Colon (tissue), 2 donors: ENCODE results near the gene ADAR.
A peak's percentile ranks its signal among the peaks of the same experiment; 100 is the strongest.
"Not testable (repeated sequence)": the region's sequence is repeated elsewhere in the genome, so short reads cannot be mapped to it uniquely, and the experiment has no call there.

Experiments
- FAIRE-seq: peaks from 2 replicates; lab custom pipeline; 2012; peaks lifted over from hg19 to GRCh38; lab: Jason Lieb, UNC
- donor health status: control.
- donor health status: control.

The ADAR gene

GRCh38 chr1:154607609-154608396 is at the start of gene ADAR:
ADAR (minus strand) TSS chr1:154608186; CDS start chr1:154608006, 180 bp downstream.
- no peak for FAIRE-seq

DNA sequence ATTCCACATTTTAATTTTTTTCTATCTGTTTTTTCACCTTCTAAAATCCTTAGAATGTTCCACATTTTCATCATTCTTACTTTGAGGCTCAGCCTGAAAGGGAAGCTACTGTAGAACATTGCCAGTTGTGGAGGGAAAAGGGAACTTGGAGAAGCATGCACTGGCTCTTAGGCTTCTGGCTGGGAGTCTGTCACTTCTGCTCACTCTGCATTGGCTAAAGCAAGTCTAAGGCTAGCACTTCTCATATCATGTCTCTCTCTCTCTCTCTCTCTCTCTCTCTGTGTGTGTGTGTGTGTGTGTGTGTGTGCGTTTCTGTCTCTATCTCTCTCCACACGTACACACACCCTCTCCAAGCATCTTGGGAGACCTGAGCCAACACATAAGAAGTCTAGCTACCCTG is 49.6 kb upstream of the ADAR start:
- no peak for FAIRE-seq

- no peak for FAIRE-seq
Measured at GRCh38 chr1:154652893-154653292, 44.9 kb upstream of the ADAR start.

DNA sequence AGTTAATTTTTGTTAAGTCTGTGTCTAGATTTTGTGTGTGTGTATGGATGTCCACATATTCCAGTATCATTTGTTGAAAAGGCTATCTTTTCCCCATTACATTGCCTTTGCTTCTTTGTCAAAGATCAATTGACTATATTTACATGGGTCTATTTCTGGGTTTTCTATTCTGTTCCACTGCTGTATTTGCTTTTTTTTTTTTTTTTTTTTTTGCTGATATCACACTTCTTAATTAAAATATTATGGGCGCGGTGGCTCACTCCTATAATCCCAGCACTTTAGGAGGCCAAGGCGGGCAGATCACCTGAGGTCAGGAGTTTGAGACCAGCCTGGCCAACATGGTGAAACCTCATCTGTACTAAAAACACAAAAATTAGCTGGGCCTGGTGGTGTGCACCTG is 36.7 kb upstream of the ADAR start:
- FAIRE-seq: not testable (repeated sequence)

DNA sequence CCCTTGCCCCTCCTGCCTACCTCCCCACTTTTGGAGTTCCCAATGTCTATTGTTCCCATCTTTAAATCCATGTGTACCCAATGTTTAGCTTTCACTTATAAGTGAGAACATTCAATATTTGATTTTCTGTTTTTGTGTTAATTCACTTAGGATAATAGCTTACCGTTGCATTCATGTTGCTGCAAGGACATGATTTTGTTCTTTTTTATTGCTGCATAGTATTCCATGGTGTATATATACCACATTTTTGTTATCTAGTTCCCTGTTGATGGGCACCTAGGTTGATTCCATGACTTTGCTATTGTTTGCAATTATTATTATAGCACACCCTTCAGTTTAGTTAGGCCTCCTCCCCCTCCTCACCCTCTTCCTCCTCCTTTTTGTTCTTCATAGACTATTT is 33.5 kb upstream of the ADAR start:
- FAIRE-seq: no peak

DNA sequence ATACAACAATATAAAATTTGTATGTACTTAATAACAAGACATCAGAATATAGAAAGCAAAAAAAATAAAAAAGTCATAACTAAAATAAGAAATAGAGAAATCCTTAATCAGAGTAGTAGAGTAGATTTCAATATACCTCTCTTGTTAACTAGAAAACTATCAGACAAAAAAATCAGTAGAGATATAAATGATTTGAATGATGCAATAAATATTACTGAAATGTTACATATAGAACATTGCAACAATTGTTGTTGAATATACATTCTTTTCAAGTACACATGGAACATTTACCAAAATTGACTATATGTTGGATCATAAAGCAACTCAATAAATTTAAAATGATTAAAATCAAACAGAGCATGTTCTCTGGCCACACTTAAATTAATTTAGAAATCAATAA is 31.9 kb upstream of the ADAR start:
- FAIRE-seq: peak; percentile 24

- FAIRE-seq: no peak
Measured at GRCh38 chr1:154635171-154635570, 27.2 kb upstream of the ADAR start.

DNA sequence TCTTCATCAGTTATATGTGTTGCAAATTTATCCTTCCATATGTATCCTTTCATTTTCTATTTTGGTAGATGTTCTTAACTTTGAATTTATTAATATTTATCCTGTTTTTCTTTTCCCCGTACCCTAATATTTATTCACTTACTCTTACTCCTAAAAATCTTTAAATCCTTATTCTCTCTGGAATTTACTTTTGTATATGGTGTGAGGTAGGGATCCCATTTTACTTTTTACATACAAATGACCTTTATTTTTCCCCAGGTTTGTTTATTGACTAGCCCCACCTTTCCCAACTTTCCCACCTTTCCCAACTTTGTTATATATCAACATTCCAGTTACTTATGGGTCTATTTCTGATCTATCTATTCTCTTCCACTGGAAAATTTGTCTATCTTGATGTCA is 21.7 kb upstream of the ADAR start:
- FAIRE-seq: no peak

GRCh38 chr1:154629061-154629674 is 21.2 kb upstream of the ADAR start:
- FAIRE-seq: no peak

- no peak for FAIRE-seq
Measured at GRCh38 chr1:154628121-154628405, 20.1 kb upstream of the ADAR start.

GRCh38 chr1:154627257-154628120 is 19.5 kb upstream of the ADAR start:
- no peak for FAIRE-seq

DNA sequence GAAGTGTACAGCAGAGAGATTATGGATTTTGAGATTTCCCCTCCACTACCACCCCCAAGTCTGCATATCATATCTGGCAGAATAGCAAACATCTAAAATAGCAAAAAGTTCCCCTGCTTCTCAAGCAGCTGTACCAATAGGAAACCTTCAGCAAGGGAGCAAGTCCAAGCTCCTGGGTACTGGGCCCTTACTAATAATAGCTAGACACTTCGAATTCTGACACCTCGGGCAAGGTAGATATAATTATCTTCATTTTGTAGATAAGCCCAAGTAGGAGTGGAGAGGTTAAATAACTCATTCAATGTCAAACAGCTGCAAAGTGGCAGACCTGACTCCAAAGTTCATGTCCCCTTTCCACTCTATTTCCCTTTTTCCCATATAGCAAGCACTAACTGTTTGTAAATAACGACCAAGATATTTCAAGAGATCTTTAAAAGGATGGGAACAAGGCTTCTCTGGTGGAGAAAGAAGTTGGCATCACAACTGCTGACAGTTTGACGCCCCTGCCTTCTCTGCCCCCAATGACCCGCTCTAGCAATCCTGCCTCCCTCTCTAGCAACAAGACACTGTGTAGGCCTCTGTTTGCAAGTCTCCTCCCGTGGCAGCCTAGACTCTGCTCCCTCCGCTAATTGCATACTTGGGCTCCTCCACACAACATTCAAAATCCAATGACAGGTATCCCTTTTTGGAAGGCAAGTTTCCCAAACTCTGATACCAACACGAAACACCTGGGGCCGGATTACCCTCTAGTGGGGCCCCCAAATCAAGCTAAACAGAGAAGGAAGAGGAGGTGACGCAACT is 18.7 kb upstream of the ADAR start:
- no peak for FAIRE-seq

DNA sequence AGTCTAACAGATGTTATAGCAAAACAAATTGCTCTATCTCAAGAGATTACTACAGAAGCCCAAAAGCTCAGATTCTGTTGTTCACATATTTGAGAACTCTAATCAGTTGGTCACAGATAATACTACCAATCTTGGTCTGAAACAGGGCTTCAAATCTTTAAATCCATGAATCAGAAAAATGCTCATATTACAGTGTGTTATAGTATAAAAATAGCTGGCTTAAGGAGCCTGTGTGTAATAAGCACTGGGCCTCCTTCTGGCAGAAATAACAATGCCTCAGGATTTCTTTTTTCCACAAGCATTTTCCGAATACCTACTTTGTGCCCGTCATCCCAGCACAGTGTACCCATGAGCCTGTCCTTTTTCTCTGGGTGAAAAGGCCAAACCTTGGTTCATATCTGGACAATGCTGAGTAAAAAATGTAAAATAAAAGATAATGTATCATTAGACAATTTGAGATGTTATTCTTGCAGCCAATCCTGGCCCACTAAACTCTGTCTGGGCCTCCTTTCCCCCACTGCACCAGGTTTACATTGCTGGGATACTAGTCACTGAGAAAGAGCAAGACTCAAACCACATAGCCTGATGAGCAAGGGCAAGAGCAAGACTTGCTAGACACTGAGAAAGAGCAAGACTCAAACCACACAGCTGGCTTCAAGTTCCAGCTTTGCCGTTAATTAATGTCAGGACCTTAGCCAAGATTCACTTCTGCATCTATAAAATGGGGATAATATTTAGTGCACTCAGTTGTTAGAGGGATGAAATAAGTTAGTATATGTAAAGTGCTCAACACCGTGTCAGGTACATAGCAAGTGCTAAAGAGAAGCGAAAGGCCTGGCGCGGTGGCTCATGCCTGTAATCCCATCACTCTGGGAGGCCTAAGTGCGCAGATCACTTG is 17.0 kb upstream of the ADAR start:
- no peak for FAIRE-seq

DNA sequence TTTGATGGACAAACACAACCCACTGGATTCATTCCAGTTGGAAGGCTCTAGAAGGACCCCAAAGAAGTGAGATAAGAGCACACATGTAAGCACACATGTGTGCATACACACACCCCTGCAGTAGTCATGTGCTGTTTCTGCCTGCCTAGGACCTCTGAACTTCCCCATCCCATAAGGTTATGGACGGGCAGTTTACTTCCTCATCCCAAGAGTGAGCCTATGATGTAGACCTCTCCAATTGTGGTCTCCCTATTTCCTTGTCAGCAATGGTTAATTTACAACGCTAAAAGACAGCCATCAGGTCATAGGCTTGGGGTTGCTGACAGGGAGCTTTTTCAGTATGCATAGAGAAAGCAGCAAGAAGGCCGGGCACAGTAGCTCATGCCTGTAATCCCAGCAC is 15.4 kb upstream of the ADAR start:
- no peak for FAIRE-seq

DNA sequence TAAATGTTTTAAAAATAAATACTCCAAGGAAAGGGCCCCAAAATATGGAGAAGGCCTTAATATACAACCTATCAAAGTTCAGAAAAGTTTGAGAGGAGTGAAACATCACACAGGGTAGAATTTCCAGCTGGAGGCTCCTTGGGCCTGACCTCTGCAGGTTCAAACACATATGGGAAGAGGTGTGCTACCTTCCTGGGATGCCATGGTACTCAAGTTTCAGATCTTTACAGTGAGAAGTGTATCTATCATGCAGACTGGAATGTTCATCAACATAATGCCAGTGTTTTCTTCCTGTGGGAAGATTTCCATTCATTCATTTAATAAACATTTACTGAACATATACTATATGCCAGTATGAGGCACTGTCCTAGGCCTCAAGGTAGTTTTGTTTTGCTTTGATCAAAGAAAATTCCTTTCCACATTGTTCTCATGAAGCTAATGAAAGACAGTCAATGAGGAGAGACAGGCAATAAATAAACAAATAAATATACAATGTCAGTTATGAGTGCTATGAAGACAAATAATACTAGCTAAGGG is 14.6 kb upstream of the ADAR start:
- no peak for FAIRE-seq

- no peak for FAIRE-seq
Measured at GRCh38 chr1:154621875-154622274, 13.9 kb upstream of the ADAR start.

DNA sequence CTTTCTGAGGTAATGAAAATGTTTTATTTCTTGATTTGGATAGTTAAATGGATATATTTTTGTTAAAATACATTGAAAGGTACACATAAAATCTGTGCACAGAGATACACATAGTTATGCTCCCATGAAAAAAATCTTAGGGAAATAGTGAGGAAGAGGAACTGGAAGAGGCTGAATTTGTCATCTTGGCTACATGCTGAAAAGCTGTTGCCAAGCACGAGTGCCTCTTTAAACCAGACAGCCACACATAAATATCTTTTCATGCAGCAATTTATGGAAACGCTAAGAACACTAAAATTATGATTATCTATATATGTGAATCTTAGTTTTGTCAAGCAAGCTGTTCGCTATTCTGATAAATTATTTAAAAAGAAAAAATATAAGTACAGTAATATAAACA is 12.8 kb upstream of the ADAR start:
- no peak for FAIRE-seq

GRCh38 chr1:154619181-154619948 is 11.4 kb upstream of the ADAR start:
- FAIRE-seq: no peak

- FAIRE-seq: no peak
Measured at GRCh38 chr1:154616659-154617345, 8.8 kb upstream of the ADAR start.

DNA sequence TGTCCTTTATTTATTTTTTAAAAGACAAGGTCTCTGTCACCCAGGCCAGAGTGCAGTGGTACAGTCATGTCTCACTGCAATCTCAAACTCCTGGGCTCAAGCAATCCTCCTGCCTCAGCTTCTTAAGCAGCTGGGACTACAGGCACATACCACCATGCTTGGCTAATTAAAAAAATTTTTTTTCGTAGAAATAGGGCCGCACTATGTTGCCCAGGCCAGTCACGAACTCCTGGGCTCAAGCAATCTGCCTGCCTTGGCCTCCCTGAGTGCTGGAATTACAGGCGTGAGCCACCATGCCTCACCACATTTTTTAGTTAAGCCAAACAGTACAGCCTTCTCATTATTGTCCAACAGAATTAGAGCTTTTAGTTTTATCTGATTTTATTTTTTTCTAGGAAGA is 7.4 kb upstream of the ADAR start:
- FAIRE-seq: no peak
